Peyer's patch (tissue), 4 donors: ENCODE data around the gene DPCD. TPM values are rescaled to one million over a fixed set of nuclear protein-coding genes. Genes with fewer than 3 reads are reported as not detected.

ENCODE experiments used
- DNase-seq, 3 donors: peaks; one replicate each; pipeline ENCODE4 v3.0.0-alpha.2; 2017 to 2019
- H3K27ac ChIP-seq, 4 donors: fragments of 200-600 bp; sonication (generic); one replicate each; pipeline ENCODE4 v1.5.1; 2016 to 2019
- H3K27me3 ChIP-seq, 2 donors: fragments of 200-600 bp; sonication (generic); one replicate each; pipeline ENCODE4 v1.5.1; 2019
- H3K36me3 ChIP-seq, 3 donors: fragments of 200-600 bp; sonication (generic); one replicate each; pipeline ENCODE4 v1.5.1; 2016 to 2019
- H3K4me1 ChIP-seq, 4 donors: fragments of 200-600 bp; sonication (generic); one replicate each; pipeline ENCODE4 v1.5.1; 2016 to 2019
- H3K4me3 ChIP-seq, 4 donors: fragments of 200-600 bp; sonication (generic); 1 replicate in 3 of 4; 2 replicates in 1 of 4; pipeline ENCODE4 v1.5.1; 2016 to 2019; ENCODE audit warnings: mild to moderate bottlenecking in 1 of 4
- H3K9me3 ChIP-seq, 4 donors: fragments of 200-600 bp; sonication (generic); one replicate each; pipeline ENCODE4 v1.5.1; 2016 to 2019; ENCODE audit warnings: mild to moderate bottlenecking in 1 of 4
- CTCF ChIP-seq, 6 experiments: fragments of 450-650 bp in 4 of 6; fragments of 200-600 bp in 2 of 6; sonication (generic) in 1 of 6; IDR thresholded peaks; one replicate each; pipeline ENCODE4 v1.5.1; 2017 to 2019; ENCODE audit warnings: antibody characterized with exemption in 6 of 6, mild to moderate bottlenecking in 3 of 6, moderate library complexity in 1 of 6
- POLR2A ChIP-seq, 2 donors: fragments of 450-650 bp; IDR thresholded peaks; one replicate each; pipeline ENCODE4 v1.5.1; 2017; ENCODE audit warnings: antibody characterized with exemption in 2 of 2, mild to moderate bottlenecking in 2 of 2, moderate library complexity in 2 of 2
- total RNA-seq, 4 donors: library from RNA; depleted of rRNA; stranded (reverse); fragments of >200 nt; gene quantifications; one replicate each; pipeline ENCODE4 v1.1.0, GENCODE V29; 2016

Gene DPCD
- total RNA-seq, 4 donors from 2014 or later, result 2.3 to 14.0 (median 8.5) TPM

GRCh38 chr10:101612872-101613271 is 24.8 kb downstream of the DPCD start:
- Histone ChIP-seq H3K36me3 (peaks cover 0 to 61% (median 0%) of the 10 kb centered on the region in 3 donors), H3K27me3 (no peaks in the 10 kb centered on the region), H3K4me3 (no peak overlapping the region), H3K27ac (no peak overlapping the region), H3K9me3 (no peaks in the 10 kb centered on the region), H3K4me1 (no peaks in the 10 kb centered on the region)
- no peak for TF ChIP-seq CTCF (IDR thresholded peaks at IDR 0.05)
- TF ChIP-seq POLR2A (IDR thresholded peaks at IDR 0.05), result no peak
- no peak for DNase-seq

GRCh38 chr10:101613646-101614045 is 25.5 kb downstream of the DPCD start:
- no peak overlapping the region for H3K4me3 ChIP-seq
- no peaks in the 10 kb centered on the region for H3K9me3 ChIP-seq
- H3K27me3 ChIP-seq, result no peaks in the 10 kb centered on the region
- H3K36me3 ChIP-seq, result peaks cover 0 to 58% (median 0%) of the 10 kb centered on the region in 3 donors
- no peak overlapping the region for H3K27ac ChIP-seq
- no peaks in the 10 kb centered on the region for H3K4me1 ChIP-seq
- no peak for DNase-seq
- no peak for TF ChIP-seq POLR2A (IDR thresholded peaks at IDR 0.05)
- TF ChIP-seq CTCF (IDR thresholded peaks at IDR 0.05), result no peak

GRCh38 chr10:101614663-101615524 is 26.8 kb downstream of the DPCD start:
- Histone ChIP-seq H3K4me1 (no peaks in the 10 kb centered on the region), H3K4me3 (no peak overlapping the region), H3K36me3 (peaks cover 0 to 51% (median 0%) of the 10 kb centered on the region in 3 donors), H3K27me3 (no peaks in the 10 kb centered on the region), H3K9me3 (no peaks in the 10 kb centered on the region), H3K27ac (no peak overlapping the region)
- TF ChIP-seq CTCF (IDR thresholded peaks at IDR 0.05), result no peak
- TF ChIP-seq POLR2A (IDR thresholded peaks at IDR 0.05), result no peak
- DNase-seq, result no peak

GRCh38 chr10:101615525-101616116 is 27.5 kb downstream of the DPCD start:
- TF ChIP-seq CTCF (IDR thresholded peaks at IDR 0.05), result no peak
- TF ChIP-seq POLR2A (IDR thresholded peaks at IDR 0.05), result no peak
- DNase-seq, result no peak
- Histone ChIP-seq H3K36me3 (peaks cover 0 to 50% (median 0%) of the 10 kb centered on the region in 3 donors), H3K4me3 (no peak overlapping the region), H3K27ac (no peak overlapping the region), H3K4me1 (no peaks in the 10 kb centered on the region), H3K9me3 (no peaks in the 10 kb centered on the region), H3K27me3 (no peaks in the 10 kb centered on the region)

- H3K36me3 ChIP-seq, result peaks cover 0 to 49% (median 0%) of the 10 kb centered on the region in 3 donors
These were observed 28.4 kb downstream of the DPCD start for GRCh38 chr10:101616415-101617101.

More at GRCh38 chr10:101616415-101617101, 28.4 kb downstream of the DPCD start:
- Histone ChIP-seq H3K27me3 (no peaks in the 10 kb centered on the region), H3K27ac (no peak overlapping the region), H3K4me3 (no peak overlapping the region), H3K9me3 (no peaks in the 10 kb centered on the region), H3K4me1 (no peaks in the 10 kb centered on the region)
- no peak for DNase-seq
- no peak for TF ChIP-seq POLR2A (IDR thresholded peaks at IDR 0.05)
